Renal cortex interstitium (tissue), 11 donors: ENCODE results near the gene E2F2. TPM values are rescaled to one million over a fixed set of nuclear protein-coding genes. Genes with fewer than 3 reads are reported as not detected.
"Not testable (repeated sequence)": the region's sequence is repeated elsewhere in the genome, so short reads cannot be mapped to it uniquely, and the experiment has no call there.

Experiments used
- DNase-seq, 11 donors: peaks; one replicate each; pipeline ENCODE4 v3.0.0-alpha.2; 2013; ENCODE audit warnings: low read depth in 9 of 11, low spot score in 4 of 11; ENCODE audit errors: extremely low read depth in 1 of 11
- polyA plus RNA-seq, 3 donors: library from polyadenylated mRNA; unstranded; fragments of 120-200 nt; gene quantifications; one replicate each; pipeline ENCODE4 v1.2.1, GENCODE V29; 2013; ENCODE audit not compliant: insufficient read length in 3 of 3

Gene E2F2
- polyA plus RNA-seq, 3 donors = 4.6 to 5.4 (median 5.2) TPM

GRCh38 chr1:23529146-23530086 is 1.6 kb downstream of the E2F2 start:
- DNase-seq = no peak

DNA sequence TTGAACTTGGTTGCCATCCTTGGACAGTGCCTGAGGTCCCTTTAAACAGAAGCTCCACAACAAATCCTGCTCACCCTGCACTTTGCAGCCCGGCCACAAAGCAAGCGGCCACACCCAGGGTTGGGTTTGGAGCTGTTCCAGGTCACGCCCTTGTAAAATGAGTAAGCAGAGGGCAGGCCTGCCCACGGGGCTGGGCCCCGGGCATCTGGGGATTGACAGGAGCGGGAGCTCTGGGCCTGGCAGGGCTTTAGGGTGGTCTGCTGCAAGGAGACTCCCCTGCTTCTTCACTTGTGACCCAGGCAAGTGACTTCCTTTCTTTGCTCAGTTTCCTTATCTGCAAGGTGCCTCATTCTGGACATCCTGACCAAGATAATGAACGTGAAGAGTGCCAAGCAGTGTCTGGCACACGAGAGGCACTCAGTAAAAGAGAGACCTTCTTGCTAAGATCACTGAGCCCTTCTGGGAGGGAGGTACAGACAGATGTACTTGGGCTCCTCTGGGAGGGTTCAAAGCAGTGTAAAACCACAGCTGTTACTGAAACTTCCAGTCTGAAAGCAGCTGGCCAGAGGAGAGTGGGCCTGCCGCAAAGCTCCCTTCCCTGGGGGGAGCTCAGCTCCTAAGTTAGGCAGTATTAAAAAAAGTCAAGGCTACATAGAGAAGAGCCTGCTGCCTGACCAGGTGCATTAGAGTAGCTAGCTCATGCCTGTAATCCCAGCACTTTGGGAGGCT is 2.6 kb downstream of the E2F2 start:
- no peak for DNase-seq

DNA sequence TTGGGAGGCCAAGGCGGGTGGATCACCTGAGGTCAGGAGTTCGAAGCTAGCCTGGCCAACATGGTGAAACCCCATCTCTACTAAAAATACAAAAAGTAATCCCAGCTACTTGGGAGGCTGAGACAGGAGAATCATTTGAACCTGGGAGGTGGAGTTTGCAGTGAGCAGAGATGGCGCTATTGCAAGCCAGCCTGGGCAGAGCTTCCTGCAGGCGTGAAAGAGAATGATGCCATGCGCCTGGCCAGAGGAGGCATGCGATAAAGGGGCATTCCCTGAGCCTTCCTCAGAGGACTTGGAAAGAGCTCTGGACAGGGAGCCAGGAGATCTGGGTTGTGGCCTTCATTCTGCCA is 3.2 kb downstream of the E2F2 start:
- DNase-seq = no peak

GRCh38 chr1:23527366-23527765 is 3.7 kb downstream of the E2F2 start:
- no peak for DNase-seq

GRCh38 chr1:23526329-23527041 is 4.5 kb downstream of the E2F2 start:
- no peak for DNase-seq

DNA sequence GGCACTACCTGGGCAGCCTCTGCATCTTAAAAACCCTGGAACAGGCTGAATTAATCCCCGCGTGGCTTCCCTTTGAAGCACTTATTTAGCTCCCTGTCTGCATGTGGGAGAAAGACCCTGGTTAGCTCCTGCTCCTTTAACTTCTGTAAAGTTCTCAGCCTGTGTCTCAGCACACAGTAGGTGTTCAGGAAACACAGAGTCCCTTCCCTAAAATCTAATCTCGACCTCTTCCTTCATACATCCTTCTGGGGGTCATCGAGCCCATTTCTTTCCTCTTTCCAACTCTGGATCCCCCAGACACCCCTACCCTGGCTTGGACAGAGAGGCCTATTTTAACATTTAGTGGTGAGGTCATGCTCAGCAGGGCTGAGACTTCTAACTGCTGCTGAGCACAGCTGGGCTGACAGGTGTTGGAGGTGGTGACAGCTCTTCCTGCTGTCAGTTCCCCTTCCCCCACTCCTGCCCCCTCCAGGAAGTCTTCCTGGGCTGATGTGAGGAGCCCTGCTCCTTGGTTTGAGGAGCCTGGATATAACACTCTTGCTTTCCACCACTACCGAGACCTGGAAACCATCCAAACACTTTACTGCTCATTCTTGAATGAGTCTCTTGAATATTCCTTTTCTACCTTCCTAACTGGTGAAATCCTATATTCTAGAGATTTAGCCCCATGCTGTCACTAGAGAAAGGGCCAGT is 5.3 kb downstream of the E2F2 start:
- DNase-seq = no peak

GRCh38 chr1:23524716-23525401 is 6.2 kb downstream of the E2F2 start:
- no peak for DNase-seq

DNA sequence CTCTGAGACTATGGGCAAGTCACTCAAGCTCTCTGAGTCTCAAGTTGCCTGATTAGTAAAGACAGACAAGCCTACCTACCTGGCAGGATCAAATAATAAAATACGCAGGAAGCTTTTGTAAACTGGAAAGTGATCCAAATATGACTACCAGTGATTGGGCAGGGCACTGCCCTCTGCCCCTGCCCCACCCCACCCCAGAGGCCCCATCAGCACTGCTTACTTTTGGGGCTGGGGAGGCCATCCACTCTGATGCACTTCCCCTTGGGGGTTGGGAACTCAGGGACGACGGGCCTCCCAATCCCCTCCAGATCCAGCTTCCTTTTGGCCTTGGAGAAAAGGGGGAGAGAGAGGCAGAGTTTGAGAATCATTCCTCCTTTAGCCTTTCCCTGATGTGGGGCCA is 6.9 kb downstream of the E2F2 start:
- DNase-seq = no peak

DNA sequence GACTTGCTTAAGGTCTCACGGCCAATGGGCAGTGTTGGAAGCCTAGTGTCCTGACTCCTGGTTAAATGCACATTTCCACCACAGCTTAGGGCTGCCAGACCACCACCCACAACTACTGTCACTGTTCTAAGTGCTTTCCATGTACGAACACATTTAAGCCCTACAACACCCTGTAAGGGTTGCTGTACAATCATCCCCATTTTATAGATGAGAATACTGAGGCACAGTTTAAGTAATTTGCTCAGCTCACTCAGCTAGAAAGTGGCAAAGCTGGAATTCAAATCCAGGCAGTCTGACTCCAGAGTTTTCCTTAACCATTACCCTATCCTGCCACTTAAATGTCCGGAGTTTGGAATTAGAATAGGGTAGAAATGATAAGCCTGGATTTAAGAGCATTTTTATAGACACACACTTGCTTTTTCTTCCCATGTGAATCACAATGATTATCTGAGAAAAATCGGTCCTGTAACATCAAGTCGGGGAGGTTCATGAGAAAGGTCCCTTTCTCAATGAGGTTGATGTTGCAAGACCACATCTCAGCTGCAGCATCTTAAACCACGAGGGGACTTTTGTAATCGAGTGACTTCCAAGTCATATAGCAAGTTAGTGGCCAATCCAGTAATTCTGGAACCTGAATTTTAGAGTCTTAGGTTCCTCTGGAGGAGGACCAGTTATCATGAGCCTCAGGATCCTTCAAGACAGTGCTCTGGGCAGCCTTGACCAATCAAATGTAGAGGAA is 8.6 kb downstream of the E2F2 start:
- DNase-seq = no peak

- no peak for DNase-seq
Observed at GRCh38 chr1:23521588-23521987, 9.4 kb downstream of the E2F2 start.

DNA sequence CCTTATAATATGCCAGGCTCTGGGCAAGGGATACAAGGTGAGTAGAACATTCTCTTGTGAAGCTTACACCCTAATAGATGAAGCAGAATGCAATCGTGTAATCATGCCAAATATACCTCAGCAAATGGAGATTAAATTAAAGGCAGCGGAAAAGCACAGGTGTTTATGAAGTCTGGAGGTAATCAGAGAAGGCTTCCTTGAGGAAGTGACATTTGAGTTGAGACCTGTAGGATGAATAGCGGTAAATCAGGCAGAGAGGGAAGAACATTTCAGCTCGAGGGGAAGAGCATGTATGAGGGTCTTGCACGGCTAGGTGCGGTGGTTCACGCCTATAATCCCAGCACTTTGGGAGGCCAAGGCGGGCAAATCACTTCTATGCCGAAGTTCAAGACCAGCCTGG is 13.5 kb downstream of the E2F2 start:
- DNase-seq = no peak

DNA sequence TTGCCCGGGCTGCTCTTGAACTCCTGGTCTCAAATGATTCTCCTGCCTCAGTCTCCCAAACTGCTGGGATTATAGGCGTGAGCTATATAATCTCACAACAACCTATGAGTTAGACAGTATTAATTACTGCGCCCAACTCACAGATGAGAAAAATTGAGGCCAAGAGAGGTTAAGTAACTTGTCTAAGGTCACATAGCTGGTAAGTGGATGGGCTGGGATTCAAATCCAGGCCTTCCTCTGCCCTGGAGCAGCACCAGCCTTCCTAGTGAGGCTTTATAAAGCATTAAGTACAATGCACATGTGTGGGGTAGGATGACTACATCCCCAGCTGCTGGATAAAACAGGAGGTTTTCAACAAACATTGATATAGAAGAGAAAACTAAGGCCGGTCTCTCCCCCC is 15.1 kb downstream of the E2F2 start:
- DNase-seq = no peak

- DNase-seq = no peak
Observed at GRCh38 chr1:23514111-23514679, 16.8 kb downstream of the E2F2 start.

- no peak for DNase-seq
Observed at GRCh38 chr1:23509896-23510295, 21.1 kb downstream of the E2F2 start.

DNA sequence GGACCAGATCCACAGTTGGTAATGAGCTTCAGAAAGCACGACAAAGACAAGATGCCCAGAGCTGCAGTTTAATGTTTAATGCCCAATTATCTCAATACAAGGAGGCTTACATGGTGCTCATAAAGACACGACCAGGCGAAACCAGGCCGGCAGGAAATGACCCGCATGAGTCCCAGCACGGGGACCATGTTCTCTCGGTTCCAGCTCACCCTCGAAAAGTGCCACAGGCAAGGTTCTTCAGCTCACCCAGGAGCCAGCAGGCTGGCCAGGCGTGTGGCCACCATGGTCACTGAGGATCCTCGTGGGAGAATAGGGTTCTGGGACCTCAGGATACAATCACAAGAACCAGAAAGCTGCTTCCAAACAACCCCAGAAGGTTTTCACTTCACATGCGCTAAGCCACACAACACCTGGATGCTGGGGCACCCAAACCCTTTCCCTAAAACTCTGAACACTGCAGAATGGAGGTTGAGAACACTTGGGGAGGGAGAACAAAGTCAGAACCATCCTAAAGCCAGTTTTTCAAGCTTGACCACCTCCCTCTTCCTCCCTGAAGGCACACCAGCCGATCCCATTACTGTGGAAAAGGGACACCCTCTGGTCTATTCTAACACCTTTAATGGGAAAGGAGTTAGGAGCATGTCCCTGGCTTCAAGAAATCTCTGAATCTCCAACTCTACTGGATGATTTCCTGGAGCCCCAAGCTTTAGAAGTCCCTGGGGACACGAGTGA is 24.5 kb downstream of the E2F2 start:
- DNase-seq = no peak

DNA sequence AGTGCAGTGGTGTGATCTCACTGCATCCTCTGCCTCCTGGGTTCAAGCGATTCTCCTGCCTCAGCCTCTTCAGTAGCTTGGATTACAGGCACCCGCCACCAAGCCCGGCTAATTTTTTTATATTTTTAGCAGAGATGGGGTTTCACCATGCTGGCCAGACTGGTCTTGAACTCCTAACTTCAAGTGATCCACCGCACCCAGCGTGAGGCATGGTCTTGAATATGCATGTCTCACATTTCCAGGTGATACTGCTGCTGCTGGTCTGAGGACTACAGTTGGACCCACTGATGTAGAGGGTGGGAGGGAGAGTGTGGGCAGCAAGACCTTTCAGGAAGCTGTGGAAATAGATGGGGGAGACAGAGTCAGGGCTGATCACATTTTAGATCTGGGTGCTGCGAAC is 25.2 kb downstream of the E2F2 start:
- DNase-seq = no peak

DNA sequence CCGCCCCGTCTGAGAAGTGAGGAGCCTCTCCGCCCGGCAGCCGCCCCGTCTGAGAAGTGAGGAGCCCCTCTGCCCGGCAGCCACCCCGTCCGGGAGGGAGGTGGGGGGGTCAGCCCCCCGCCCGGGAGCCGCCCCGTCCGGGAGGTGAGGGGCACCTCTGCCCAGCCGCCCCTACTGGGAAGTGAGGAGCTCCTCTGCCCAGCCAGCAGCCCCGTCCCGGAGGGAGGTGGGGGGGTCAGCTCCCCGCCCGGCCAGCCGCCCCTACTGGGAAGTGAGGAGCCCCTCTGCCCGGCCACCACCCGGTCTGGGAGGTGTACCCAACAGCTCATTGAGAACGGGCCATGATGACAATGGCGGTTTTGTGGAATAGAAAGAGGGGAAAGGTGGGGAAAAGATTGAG is 26.9 kb downstream of the E2F2 start:
- not testable (repeated sequence) for DNase-seq
